ENCODE data around the gene SLC1A4.
A peak's percentile ranks its signal among the peaks of the same experiment; 100 is the strongest.

SLC1A4 gene

GRCh38 chr2:65056215-65057053 lies 67.2 kb downstream of the SLC1A4 start, which contains the start of gene CEP68:
TSS of gene CEP68 (plus strand) at chr2:65056416. CDS start at chr2:65069445, 13,029 bp downstream.
- TF ChIP-seq CTCF (IDR thresholded peaks at IDR 0.05) (no peak), ZFX (IDR thresholded peaks at IDR 0.05; ENCODE audit: borderline replicate concordance) (no peak)
- H3K27ac ChIP-seq, result peak within 1 kb of the TSS; percentile 25; the same call in 1 of the 2 replicates

- no peak for TF ChIP-seq CTCF (IDR thresholded peaks at IDR 0.05)
- no peak for TF ChIP-seq ZFX (IDR thresholded peaks at IDR 0.05; ENCODE audit: borderline replicate concordance)
- H3K27ac ChIP-seq, result no peak overlapping the region
Observed at GRCh38 chr2:65057054-65057375, 67.8 kb downstream of the SLC1A4 start.

- TF ChIP-seq ZFX (IDR thresholded peaks at IDR 0.05; ENCODE audit: borderline replicate concordance), result no peak
- TF ChIP-seq CTCF (IDR thresholded peaks at IDR 0.05), result no peak
- no peak overlapping the region for H3K27ac ChIP-seq
Observed at GRCh38 chr2:65057391-65058052, 68.3 kb downstream of the SLC1A4 start.

- no peak for TF ChIP-seq ZFX (IDR thresholded peaks at IDR 0.05; ENCODE audit: borderline replicate concordance)
- no peak for TF ChIP-seq CTCF (IDR thresholded peaks at IDR 0.05)
- no peak overlapping the region for H3K27ac ChIP-seq
Observed at GRCh38 chr2:65059071-65059470, 69.9 kb downstream of the SLC1A4 start.

- H3K27ac ChIP-seq, result no peak overlapping the region
- TF ChIP-seq ZFX (IDR thresholded peaks at IDR 0.05; ENCODE audit: borderline replicate concordance) (no peak), CTCF (IDR thresholded peaks at IDR 0.05) (no peak)
Observed at GRCh38 chr2:65061146-65061909, 72.1 kb downstream of the SLC1A4 start.

- H3K27ac ChIP-seq, result no peak overlapping the region
Observed at GRCh38 chr2:65061910-65062339, 72.7 kb downstream of the SLC1A4 start.

More at GRCh38 chr2:65061910-65062339, 72.7 kb downstream of the SLC1A4 start:
- TF ChIP-seq CTCF (IDR thresholded peaks at IDR 0.05) (no peak), ZFX (IDR thresholded peaks at IDR 0.05; ENCODE audit: borderline replicate concordance) (no peak)
